ENCODE data around the gene PARP14.

Gene PARP14

DNA sequence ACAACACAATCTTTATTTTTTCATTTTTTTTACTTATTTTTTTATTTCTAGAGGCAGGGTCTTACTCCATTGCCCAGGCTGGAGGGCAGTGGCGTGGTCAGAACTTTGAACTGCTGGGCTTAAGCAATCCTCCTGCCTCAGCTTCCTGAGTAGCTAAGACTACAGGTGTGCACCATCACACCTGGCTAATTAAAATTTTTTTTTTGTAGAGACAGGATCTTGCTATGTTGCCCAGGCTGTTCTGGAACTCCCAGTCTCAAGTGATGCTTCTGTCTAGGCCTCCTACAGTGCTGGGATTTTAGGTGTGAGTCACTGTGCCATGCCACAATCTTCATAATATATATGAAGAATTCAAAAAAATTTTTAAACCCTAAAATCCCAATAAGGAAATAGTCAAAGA is 92.2 kb downstream of the PARP14 start:
- no peak for DNase-seq

DNA sequence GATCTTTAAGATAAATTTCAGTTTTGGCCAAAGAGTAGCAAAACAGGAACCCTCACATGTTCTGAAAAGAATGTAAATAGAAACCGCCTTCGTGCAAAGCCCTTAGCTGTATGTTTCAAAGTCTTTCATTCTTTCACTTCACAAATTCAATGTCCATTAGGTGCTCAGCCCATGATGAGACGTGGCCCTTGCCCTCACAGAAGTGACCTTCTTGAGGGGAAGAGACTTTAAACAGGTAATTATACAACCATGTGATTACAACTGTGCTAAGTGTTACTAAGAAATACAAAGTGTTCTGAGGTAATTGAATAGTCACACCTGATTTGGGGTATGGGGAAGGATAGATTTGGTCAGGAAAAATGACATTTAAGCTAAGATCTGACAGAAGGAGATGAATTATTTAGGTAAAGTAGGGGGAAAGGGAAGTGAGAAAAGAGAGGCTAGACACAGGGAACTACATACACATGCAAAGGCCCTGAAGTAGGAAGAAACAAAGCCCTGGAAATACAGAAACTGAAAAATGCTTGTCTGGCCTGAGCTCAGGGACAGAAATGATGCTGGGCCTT is 93.4 kb downstream of the PARP14 start:
- DNase-seq, result no peak

DNA sequence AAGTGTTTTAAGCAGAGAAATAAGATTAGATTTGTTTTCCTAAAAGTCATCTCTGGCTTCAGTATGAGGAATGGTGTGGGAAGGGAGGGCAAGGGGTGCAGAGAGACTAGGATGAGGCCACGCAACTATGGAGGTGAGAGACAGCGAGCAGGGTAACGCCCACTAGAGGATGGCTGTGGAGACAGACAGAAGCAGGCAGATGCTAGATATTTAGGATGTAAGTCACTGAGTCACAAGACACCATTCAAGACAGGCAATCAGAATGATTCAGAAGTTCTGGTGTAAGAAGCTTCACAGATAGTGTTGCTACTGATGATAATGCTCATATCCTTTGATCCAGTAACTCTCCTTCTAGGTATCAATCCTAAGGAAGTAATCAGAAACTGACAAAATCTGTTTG is 93.9 kb downstream of the PARP14 start:
- no peak for DNase-seq

DNA sequence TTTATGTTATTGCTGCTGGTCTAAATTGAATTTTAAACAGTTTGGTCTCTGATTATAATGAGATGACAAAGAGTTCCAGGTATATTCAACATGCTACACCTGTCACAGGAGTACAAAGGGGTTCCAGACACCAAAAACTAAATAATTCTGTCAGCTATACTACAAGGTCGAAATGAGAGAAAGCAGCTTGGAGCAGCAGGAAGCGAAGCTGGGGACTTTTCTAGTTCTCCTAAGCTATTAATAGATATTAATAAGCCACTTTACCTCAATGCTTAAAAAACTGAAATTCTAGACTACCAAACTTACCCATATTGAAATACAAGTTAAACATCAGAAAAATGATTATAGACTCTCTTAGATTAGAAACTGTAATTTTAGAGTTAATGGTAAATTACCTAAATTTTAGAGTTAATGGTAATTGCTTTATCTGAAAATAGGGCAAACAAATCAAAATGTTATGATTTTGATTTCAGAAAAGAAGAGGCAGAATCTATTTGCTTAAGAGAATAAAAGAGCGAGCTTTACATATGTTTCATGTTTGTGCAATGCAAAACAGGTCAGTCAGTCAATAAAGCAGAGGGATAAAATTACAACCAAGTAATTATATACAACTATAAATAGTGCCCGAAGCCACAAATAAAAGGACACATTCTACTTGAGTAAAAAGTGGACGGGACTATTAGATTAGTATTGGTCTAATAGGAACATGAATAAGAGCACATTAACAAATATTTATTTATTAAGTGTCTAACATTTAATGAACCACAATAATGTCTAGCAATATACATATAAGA is 96.2 kb downstream of the PARP14 start:
- no peak for DNase-seq

DNA sequence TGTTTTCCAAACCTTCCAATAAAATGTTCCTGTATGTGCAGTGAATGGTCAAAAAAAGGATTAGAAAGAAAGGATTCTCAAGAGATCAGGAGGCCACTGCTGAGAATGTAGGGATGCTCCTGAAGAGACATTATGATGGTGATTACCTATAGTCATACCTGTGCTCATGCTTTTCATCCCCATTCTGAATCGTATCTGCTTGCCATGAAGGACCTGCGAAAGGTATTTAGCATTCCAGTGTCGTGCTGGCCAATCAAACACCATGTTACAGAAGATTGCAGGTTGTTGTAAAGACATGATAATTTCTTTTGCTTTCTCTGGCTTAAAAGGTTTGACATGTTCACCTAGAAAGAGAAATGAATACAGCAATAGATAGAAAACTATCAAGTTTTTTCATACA is 96.9 kb downstream of the PARP14 start:
- no peak for DNase-seq

All from eye (tissue), 1 donor.